Measurements from ENCODE around the gene SPATA31E1.
"Not testable (repeated sequence)": the region's sequence is repeated elsewhere in the genome, so short reads cannot be mapped to it uniquely, and the experiment has no call there.

Gene SPATA31E1

DNA sequence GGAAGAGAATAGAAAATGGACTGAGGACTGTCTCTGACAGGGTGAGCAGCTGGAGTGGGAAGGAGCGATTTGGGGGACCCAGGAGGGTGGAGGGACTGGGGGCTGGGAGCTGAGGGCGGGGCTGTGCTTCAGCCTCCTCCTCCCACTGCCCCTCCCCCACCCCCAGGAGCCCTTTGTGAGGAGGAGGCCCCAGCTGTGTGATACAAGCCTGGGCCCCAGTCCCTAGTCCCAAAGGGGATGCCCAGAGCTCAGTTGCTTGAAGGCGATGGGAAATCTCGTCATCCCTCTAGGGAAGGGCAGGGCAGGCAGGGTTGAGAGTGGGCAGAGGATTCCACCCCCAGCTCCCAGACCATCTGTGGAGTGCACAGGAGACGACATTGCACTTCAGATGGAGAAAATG lies at the start of gene SPATA31E1:
Gene SPATA31E1, plus strand, starts transcription at position 251 of the 400 bp plus-strand sequence. Its CDS starts 15 bp downstream, at position 266.
- DNase-seq (ENCODE audit: low spot score): no peak

DNA sequence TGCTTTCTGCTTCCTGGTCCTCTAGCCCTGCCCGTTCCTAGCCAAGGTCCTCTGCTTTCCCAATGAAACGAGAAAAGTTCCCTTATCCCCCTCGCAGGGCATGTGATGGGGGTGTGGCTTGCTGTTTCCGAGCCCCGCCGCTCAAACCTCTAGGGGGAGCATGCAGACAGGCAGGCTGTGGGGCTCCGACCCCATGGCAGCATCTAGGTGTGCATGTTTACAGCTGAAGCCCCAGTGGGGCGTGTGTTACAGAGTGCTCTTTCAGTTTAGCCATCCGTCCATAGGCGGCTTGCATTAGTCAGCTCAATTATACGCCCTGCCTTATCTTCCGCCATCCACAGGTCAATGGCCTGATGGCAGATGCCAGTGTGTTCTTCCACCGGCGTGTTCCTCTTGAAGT lies 48.3 kb upstream of the SPATA31E1 start:
- DNase-seq (ENCODE audit: low spot score): no peak

DNA sequence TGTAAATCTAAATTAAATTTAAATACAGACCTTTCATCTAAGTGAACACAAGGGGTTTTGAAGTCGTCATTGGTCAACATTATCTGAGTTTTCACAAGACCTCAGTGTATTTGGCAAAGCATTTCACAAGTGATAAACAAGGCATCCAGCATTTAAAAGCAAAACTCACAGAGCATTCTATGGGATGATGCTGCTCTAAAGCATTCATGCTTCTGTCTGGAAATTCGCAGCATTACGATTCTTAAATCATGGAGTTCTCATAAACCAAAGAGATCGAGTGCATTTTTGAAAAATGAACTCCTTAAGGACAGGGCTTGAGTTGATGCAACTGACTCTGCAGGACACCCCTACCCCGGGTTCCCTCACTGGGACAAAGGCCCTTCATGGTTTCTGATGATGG lies 46.1 kb upstream of the SPATA31E1 start:
- no peak for DNase-seq (ENCODE audit: low spot score)

DNA sequence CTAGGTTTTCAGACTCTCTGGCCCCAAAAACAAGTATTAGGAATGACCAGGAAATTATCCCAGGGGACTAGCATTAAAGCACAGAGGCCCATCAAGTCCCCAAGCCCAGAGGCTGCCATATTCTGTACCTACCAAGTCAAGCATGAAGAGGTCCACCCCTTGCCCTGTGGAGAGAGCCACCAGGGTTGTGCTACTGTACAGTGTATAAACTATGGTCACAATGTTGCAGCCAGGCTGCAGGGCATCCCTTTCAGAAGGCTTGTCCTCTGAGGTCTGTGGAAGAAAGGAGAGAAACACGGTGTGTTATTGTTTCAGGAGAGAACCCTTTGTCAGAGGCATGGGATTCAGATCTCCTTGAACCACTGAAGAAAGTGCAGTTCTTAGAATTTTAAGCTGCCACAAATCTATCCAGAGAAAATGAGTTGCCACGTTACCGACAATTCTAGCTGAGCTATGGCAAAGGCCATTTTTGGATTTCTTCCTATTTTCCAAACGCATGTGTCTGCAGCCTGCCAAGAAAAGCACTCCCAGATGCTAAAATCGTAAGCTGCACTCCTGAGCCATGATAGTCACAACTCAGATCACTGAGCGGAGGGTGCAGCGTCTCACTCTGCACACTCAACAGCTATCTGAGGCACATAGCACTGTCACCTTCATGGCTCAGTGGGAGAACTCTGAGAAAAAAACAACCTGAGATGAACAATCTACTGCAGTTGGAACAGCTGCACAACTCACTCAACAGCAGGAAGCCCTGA lies 45.5 kb upstream of the SPATA31E1 start:
- DNase-seq (ENCODE audit: low spot score): peak; percentile 61

DNA sequence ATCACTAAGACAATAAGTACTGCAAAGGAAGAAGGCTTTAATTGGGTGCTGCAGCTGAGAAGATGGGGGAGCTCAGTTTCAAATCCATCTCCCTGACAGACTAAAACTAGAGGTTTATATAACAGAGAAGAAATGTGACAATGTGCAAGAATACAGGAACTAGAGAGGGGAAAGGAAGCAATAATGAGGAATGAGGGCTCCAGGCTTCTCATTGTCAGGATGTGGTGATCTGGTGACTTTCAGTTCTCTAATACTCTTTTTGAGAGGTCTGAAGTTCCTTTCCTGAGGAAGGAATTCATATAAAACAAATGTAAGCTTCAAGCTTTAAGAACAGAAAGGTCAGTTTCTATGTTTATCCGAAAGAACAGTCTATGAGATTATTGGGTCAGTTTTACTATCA lies 42.5 kb upstream of the SPATA31E1 start:
- no peak for DNase-seq (ENCODE audit: low spot score)

DNA sequence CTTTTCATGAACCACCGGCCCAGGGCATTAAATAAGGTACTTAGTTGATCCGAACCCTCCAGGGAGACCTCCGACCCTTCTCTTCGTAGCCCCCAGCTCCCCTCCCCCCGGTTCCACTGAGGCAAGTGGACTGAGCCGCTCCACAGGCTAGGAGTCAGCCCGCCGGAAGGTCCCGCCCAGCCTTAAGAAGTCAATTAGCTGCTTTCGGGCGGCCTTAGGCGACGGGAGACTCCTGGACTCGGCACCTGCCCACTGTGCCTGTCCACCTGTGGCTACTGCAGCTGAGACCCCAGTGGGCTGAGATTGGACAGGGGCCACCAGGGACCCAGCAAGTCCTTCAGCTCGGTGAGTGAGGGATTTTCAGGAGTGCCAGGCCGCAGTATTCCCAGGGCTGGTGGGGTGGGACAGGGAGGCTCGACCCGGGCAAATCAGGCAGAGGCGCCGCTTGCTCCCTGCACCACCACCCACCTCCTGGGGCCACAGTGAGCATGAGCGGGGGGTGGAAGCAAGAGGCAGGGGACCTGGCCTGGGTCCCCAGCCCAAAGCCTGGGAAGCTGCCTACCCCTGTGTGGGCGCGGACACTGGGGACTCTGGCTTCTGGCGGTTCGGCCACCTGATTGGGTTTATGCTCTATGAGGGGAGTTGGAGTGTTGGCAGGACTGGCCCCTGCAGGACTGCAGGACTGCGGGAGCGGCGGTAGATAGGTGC lies 39.6 kb upstream of the SPATA31E1 start:
- no peak for DNase-seq (ENCODE audit: low spot score)

DNA sequence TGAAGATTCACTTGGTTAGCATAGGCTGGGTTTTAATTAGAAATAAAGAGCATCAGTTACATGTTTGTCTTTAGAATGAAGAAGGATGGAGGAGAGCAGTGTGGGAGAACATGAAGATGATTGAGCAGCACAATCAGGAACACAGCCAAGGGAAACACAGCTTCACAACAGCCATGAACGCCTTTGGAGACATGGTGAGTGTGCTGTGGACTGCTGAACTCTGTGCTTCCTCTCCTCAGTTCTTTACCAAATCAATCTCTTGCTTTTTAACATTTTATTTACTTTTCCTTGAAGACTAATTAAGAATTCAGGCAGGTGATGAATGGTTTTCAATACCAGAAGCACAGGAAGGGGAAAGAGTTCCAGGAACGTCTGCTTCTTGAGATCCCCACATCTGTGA lies 38.2 kb upstream of the SPATA31E1 start:
- DNase-seq (ENCODE audit: low spot score): no peak

DNA sequence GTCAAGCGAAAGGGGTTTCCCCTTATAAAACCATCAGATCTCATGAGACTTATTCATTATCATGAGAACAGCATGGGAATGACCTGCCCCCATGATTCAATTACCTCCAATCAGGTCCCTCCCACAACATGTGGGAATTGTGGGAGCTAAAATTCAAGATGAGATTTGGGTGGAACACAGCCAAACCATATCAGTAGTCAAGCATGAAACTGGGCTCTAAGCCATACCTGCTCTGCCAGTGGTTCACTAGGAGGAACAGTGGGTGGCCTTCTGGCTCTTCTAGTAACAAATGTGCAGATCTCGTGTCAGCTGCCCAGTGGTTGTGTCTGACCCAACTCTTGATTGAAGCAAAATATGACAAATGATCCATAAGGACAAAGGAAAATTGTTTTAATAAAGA lies 34.9 kb upstream of the SPATA31E1 start:
- DNase-seq (ENCODE audit: low spot score): not testable (repeated sequence)

DNA sequence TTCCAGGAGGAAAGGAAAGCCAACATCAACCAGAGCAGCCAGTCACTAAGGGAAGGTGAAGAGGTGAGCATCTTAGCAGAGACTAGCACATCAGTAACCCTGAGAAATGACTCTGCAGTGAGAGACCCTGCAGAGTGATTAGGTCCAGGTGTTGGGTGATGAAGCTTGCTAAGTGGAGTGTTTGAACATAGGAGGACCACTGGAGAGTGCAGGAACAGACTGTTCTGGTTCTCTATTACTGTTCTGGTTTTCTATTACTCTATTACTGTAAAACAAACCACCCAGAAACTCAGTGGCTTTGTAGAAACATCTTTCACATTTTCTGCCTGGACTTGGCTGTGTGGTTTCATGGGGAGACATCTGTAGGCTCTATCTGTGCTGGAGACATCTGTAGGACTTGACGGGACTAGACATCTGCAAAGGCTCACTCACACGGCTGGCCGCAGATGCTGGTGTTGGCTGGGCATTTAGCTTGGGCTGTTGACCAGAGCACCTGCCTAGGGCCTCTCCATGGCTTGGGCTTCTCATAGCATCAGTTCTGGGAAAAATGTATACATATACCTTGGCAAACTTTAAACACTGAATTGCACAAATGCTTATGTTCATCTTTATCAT lies 33.4 kb upstream of the SPATA31E1 start:
- DNase-seq (ENCODE audit: low spot score): no peak

DNA sequence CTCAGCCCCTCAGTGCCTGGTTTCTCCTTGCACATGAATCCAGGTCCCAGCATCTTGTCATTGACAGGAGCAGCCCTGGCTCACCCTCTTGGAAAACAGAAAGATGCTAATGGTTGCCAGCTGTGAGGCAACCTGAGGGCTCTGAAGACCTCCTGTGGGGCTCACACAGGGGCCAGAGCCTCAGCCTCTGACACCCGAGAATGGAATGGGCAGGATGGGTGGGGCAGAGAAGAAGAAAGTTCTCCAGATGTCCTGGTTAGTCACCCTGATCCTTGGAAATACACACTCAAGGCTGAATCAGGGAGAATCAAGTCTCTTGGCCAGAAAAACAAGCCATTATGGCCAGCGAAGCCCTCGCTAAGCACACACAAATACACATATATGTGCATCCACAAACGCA lies 32.3 kb upstream of the SPATA31E1 start:
- DNase-seq (ENCODE audit: low spot score): peak; percentile 87

DNA sequence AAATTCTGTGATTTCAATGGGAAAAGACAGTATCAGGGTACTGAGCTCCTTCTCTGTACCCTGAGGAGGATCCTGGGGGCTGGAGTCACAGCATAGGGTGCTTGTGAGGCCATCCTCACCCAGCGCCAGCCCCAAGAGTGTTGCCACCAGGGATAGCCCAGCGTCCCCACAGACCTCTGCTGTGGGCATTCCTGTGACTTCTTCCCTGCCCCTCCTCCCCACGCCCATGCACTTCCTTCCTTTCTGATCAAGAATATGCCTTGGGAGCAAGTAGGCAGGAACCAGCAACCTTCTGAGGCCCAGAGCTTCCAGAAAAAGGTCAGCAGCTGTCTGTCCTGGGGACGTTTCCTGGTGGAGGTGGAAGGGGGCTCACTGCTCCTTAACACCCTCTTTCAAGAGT lies 31.5 kb upstream of the SPATA31E1 start:
- not testable (repeated sequence) for DNase-seq (ENCODE audit: low spot score)

DNA sequence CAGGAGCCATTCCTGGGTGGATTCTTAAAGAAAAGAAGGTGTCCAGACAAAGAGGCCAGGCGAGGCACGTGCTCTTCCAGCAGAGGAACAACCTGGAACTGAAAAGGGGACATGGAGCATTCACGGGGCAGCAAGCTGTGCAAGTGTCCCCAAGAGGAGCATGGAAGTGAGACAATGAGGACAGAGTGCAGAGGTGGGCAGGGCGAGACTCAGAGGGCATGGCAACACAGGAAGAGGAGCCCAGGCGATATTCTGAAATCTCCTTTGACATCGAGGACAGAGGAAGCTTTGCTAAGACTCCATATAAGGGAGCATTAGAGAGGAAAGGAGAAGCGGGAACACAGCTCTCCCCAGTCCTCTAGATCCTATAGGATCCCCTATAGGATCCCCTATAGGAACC lies 29.4 kb upstream of the SPATA31E1 start:
- DNase-seq (ENCODE audit: low spot score): no peak

DNA sequence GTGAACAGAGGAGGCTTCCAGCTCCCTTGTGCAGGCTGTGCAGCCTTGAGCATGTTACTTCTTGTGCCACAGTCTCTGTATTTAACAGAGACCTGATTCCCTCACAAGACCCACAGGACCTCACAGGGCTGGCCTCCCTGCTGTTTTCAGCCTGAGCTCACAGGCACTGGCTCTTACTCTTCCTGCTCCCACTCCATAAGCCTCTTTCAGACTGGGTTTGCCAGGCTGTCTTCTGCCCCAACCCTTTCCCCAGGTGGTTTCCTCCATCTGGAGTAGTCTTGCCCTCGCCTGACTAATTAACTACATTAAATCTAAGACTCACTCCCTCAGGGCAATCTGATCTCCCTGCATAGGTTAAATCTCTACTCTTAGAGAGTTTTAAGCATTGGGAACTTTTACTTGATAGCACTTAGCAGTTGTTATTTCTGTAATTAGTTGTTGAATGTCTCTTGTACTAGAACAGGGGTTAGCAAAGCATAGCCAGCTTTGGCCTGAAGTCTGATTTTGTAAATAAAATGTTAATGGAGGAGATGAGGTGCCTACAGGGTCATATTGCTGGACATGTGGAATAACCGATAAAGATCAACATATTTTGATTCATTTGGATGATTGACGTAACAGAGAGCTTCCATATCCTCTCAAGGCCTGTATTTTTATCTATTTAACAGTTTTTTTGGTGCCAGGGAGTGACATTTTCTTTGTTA lies 28.6 kb upstream of the SPATA31E1 start:
- no peak for DNase-seq (ENCODE audit: low spot score)

DNA sequence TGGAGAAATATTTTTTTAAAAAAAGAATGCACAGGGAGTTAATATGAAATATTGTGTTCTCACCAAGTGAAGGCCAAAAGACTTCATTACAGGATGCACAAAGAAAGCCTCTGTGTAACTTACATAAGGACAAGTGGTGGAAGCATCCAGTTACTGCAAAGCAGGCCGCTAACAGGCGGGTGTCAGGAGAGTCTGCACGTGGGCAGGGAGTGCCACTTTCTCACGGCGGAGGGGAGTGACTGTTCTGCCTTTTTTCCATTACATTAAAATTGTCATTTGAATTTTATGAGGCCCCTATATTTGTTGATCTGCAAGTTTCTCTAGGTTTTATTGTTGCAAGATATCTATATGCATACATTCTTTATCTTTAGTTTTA lies 28.1 kb upstream of the SPATA31E1 start:
- DNase-seq (ENCODE audit: low spot score): no peak

DNA sequence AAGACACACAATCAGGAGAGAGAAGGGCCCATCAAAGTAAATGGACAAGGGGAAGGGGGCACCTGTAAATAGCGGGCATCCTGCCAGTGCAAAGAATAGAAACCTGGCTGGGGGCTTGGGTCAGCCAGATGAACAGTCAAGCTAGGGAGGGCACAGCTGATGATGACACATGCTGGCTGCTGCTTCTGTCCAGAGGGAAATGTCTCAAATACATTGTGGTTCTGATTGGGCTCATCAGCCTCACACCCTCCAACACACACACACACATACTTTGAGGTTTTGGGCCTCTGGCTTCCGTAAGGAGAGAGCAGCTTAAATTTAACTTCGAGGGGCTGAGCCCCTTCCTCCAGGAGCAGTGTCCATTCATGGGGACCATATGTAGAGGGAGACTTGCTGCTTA lies 27.6 kb upstream of the SPATA31E1 start:
- no peak for DNase-seq (ENCODE audit: low spot score)

DNA sequence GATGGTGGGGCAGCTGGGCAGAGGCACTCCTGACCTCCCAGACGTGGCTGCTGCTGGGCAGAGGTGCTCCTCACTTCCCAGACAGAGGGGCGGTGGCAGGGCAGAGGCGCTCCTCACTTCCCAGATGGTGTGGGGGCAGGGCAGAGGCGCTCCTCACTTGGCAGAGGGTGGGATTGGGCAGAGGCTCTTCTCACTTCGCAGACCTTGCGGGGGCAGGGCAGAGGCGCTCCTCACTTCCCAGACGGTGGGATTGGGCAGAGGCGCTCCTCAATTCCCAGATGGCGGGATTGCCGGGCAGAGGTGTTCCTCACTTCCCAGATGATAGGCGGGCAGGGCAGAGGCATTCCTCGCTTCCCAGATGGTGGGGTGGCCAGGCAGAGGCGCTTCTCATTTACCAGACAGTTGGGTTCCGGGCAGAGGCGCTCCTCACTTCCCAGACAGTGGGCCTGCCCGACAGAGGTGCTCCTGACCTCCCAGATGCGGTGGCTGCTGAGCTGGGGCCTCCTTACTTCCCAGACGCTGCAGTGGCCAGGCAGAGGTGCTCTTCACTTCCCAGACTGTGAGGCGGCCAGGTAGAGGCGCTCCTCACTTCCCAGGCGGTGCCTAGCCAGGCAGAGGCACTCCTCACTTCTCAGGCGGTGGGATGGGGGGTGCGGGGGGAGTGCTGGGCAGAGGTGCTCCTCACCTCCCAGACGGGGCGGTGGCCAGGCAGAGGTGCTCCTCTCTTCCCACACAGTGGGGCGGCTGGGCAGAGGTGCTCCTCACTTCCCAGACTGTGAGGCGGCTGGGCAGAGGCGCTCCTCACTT lies 25.3 kb upstream of the SPATA31E1 start:
- DNase-seq (ENCODE audit: low spot score): no peak

DNA sequence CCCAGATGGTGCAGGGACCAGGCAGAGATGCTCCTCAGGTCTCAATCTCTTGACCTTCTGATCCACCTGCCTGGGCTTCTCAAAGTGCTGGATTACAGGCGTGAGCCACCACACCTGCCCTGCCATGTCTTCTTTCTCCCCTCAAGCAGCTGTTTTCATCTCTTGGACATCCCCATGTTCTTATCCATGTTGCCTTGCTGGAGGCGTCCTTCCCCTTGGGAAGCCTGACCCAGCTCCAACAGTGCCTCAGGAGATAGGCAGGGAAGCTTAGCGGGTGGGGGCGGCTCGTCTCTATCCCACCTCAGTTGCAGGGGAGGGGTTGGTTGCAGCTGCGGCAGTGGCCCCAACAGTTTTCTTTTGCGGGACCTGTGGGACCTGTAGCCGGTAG lies 24.7 kb upstream of the SPATA31E1 start:
- no peak for DNase-seq (ENCODE audit: low spot score)

DNA sequence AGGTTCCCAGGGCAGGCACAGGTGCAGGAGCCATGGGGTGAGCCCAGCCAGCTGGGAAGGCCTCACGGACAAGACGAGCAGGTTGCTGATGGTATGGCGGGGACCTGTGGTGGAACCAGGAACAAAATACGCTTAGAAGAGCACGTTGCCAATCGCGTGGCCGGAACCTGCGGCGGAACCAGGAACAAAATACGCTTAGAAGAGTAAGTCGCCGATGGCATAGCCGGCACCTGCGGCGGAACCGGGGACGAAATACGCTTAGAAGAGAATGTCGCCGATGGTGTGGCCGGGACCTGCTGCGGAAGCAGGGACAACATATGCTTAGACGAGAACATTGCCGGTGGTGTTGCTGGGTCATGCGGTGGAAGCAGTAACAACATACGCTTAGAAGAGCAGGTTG lies 23.5 kb upstream of the SPATA31E1 start:
- DNase-seq (ENCODE audit: low spot score): no peak

DNA sequence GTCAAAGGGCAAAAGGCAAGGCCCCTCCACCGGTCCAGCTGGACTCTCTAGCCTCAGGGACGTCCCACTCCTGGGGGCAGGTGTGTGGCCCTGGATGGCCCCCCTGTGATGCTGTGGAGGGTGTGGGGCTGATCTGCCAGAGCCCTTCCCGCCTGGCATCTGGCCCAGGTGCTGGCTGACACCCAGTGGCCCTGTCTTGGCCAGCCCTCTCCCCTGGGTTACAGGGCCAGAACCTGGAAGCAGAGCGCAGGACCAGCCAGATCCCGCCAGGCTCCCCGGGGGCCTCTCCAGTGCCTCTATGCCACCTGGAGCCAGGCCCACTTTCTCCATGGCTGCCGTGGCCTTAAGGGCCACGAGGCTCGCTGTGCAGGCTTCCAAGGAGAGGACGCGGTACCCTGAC lies 22.9 kb upstream of the SPATA31E1 start:
- DNase-seq (ENCODE audit: low spot score): no peak

DNA sequence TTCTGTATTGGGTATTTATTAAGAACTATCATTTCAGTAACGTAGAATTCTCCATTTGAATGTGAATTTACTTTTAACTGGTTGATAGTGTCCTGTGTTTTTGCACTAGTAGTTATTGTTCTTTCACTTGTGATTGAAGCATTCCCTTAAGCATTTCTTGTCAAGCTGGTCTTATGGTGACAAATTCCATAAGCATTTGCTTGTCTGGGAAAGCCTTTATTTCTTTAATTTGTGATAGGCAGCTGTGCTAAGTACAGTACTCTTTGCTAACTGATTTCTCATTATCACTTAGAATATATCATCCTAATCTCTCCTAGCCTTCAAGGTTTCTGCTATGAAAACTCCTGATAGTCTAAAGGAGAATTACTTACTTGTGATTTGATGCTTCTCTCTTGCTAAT lies 21.3 kb upstream of the SPATA31E1 start:
- DNase-seq (ENCODE audit: low spot score): no peak

DNA sequence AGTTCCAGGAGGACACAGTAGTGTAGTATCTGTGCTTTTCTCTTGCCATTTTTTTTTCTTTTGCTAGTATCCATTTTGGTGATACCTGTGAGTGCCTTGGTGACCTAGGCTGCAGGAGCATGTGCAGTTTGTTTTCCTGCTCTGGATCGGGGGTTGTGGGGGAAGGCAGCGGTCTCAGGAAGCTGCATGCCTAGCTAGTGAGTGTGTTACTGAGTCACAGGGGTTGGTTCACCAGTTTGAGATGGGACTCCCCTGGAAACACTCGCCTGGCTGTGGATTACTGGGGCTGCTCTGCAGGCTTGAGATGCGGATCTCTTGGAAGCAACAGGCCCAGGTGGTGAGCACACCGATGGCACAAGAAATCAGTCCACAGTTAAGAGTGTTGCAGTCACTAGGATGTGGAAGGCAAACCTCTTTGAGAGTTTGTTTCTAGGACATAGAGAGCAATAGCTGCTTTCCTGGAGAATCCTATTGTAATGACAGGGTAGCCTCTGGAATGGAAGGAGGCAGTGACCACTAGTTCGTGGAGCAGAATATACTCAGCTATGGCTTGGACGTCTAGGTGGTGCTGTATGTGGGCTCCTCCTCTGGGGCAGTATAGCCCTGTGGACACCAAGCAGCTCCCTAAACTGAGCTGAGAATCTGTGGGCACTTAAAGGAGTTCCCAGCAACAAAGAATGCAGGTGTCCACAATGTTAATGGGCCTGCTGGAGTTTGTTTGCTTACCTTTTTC lies 20.0 kb upstream of the SPATA31E1 start:
- DNase-seq (ENCODE audit: low spot score): peak; percentile 85
